CD8-positive, alpha-beta memory T cell (primary cell): ENCODE measurements around the gene UBFD1. TPM values are rescaled to one million over a fixed set of nuclear protein-coding genes. Genes with fewer than 3 reads are reported as not detected.
A peak's percentile ranks its signal among the peaks of the same experiment; 100 is the strongest.
"Not testable (repeated sequence)": the region's sequence is repeated elsewhere in the genome, so short reads cannot be mapped to it uniquely, and the experiment has no call there.

Source experiments
- CTCF ChIA-PET: fragments of 350-600 bp; sonication (Branson Sonifier 250); formaldehyde crosslinking; loops from one replicate; lab custom pipeline; 2021; ENCODE audit warnings: antibody characterized with exemption; lab: Charles Lee
- POLR2A ChIA-PET: fragments of 350-600 bp; sonication (Branson Sonifier 250); formaldehyde crosslinking; loops from one replicate; lab custom pipeline; 2021; ENCODE audit warnings: antibody characterized with exemption; lab: Charles Lee
- DNase-seq, 5 donors: peaks; one replicate each; pipeline versions ENCODE4 v3.0.0 to v3.0.0-alpha.2; 2020 to 2022; ENCODE audit warnings: mixed read lengths in 1 of 5
- H3K27ac ChIP-seq: one replicate; pipeline ENCODE4 v1.7.0; 2013; ENCODE audit warnings: low read depth, mild to moderate bottlenecking, low read length, moderate library complexity
- H3K27me3 ChIP-seq: 2 replicates; pipeline ENCODE4 v1.7.0; 2013; ENCODE audit warnings: low read length, mild to moderate bottlenecking; ENCODE audit not compliant: insufficient read depth, poor library complexity, severe bottlenecking
- H3K36me3 ChIP-seq: 2 replicates; pipeline ENCODE4 v1.7.0; 2013; ENCODE audit warnings: mild to moderate bottlenecking, low read length, moderate library complexity; ENCODE audit not compliant: insufficient read depth
- H3K4me1 ChIP-seq: 2 replicates; pipeline ENCODE4 v1.7.0; 2013; ENCODE audit warnings: mild to moderate bottlenecking, low read length, moderate library complexity; ENCODE audit not compliant: insufficient read depth
- H3K4me3 ChIP-seq: 2 replicates; pipeline ENCODE4 v1.7.0; 2013; ENCODE audit warnings: mild to moderate bottlenecking, low read length
- H3K9me3 ChIP-seq: 2 replicates; pipeline ENCODE4 v1.7.0; 2013; ENCODE audit warnings: mild to moderate bottlenecking, low read length
- H3K27ac Mint-ChIP-seq, 8 donors: one replicate each; pipeline ENCODE4 v1.8.0; 2020 to 2021; ENCODE audit warnings: mixed read lengths in 8 of 8, mild to moderate bottlenecking in 6 of 8, inconsistent platforms in 3 of 8, moderate library complexity in 3 of 8
- H3K27me3 Mint-ChIP-seq, 2 donors: one replicate each; pipeline ENCODE4 v1.8.0; 2020 to 2021; ENCODE audit warnings: mixed read lengths in 2 of 2, mild to moderate bottlenecking in 1 of 2, moderate library complexity in 1 of 2
- H3K36me3 Mint-ChIP-seq, 3 donors: one replicate each; pipeline ENCODE4 v1.8.0; 2020 to 2021; ENCODE audit warnings: mixed read lengths in 3 of 3, inconsistent platforms in 1 of 3, mild to moderate bottlenecking in 1 of 3
- H3K4me1 Mint-ChIP-seq, 3 donors: one replicate each; pipeline ENCODE4 v1.8.0; 2020 to 2021; ENCODE audit warnings: mixed read lengths in 3 of 3, inconsistent platforms in 1 of 3, mild to moderate bottlenecking in 1 of 3
- H3K4me3 Mint-ChIP-seq, 7 donors: one replicate each; pipeline ENCODE4 v1.8.0; 2020 to 2021; ENCODE audit warnings: mixed read lengths in 7 of 7, mild to moderate bottlenecking in 6 of 7, moderate library complexity in 4 of 7, inconsistent platforms in 2 of 7
- H3K9me3 Mint-ChIP-seq, 5 donors: one replicate each; pipeline ENCODE4 v1.8.0; 2020 to 2022; ENCODE audit warnings: mixed read lengths in 5 of 5, mild to moderate bottlenecking in 3 of 5, moderate library complexity in 2 of 5, inconsistent platforms in 1 of 5
- polyA plus RNA-seq: library from polyadenylated mRNA; unstranded; fragments of 300-500 nt; fragmentation: Illumina TruSeq; gene quantifications from one replicate; pipeline ENCODE4 v1.2.3, GENCODE V29; 2021
- total RNA-seq, 2 experiments: library from RNA; stranded (reverse); gene quantifications; one replicate each; pipeline ENCODE4 v1.2.3, GENCODE V29; 2021

UBFD1 gene
- total and polyA plus RNA-seq, 3 experiments from 2014 or later: 12.8 to 60.1 (median 58.5) TPM

- H3K27ac ChIP-seq, H3K27ac Mint-ChIP-seq, H3K4me3 ChIP-seq, H3K9me3 ChIP-seq, H3K27me3 Mint-ChIP-seq, H3K27me3 ChIP-seq, DNase-seq, H3K4me1 ChIP-seq, H3K36me3 ChIP-seq, H3K4me3 Mint-ChIP-seq, H3K4me1 Mint-ChIP-seq, POLR2A ChIA-PET, H3K9me3 Mint-ChIP-seq: not testable (repeated sequence)
- CTCF ChIA-PET: interaction anchor here (0.6 to 1.4 kb wide), 5 partner anchors 14 to 66 kb away, joined by 3 to 4 read pairs (median 3); no protein-coding TSS in a partner anchor
- H3K36me3 Mint-ChIP-seq: peaks cover 0 to 73% (median 3%) of the 10 kb centered on the region in 3 donors
These were observed 16.7 kb upstream of the UBFD1 start for GRCh38 chr16:23540817-23541178.

GRCh38 chr16:23544436-23544835 lies 13.1 kb upstream of the UBFD1 start:
- Histone ChIP-seq H3K36me3 (peaks cover 18% of the 10 kb centered on the region), H3K9me3 (no peaks in the 10 kb centered on the region), H3K27ac (no peak overlapping the region), H3K4me3 (no peak overlapping the region), H3K27me3 (no peaks in the 10 kb centered on the region), H3K4me1 (no peaks in the 10 kb centered on the region)
- H3K4me1 Mint-ChIP-seq: no peaks in the 10 kb centered on the region
- ChIA-PET CTCF (interaction anchor here (1.8 kb wide), 1 partner anchor 10 kb away, joined by 5 read pairs; no protein-coding TSS in a partner anchor), POLR2A (no interaction called here)
- H3K27ac Mint-ChIP-seq: no peak overlapping the region
- H3K27me3 Mint-ChIP-seq: no peaks in the 10 kb centered on the region
- H3K36me3 Mint-ChIP-seq: peaks cover 4 to 76% (median 8%) of the 10 kb centered on the region in 3 donors
- H3K9me3 Mint-ChIP-seq: no peaks in the 10 kb centered on the region
- no peak for DNase-seq
- H3K4me3 Mint-ChIP-seq: no peak overlapping the region

- H3K27ac ChIP-seq: no peak overlapping the region
- H3K27ac Mint-ChIP-seq: peak overlapping the region in 1 of 8 donors; percentile 46
- ChIA-PET POLR2A (interaction anchor here (0.6 kb wide), 1 partner anchor 67 kb away, joined by 3 read pairs; no protein-coding TSS in a partner anchor), CTCF (interaction anchor here (0.7 kb wide), 2 partner anchors 420 to 1978 kb away, joined by 3 read pairs; no protein-coding TSS in a partner anchor)
- no peak overlapping the region for H3K4me3 ChIP-seq
- H3K27me3 Mint-ChIP-seq: no peaks in the 10 kb centered on the region
- H3K4me3 Mint-ChIP-seq: no peak overlapping the region
- peaks cover 0 to 4% (median 3%) of the 10 kb centered on the region in 3 donors for H3K4me1 Mint-ChIP-seq
- H3K9me3 Mint-ChIP-seq: no peaks in the 10 kb centered on the region
- DNase-seq: no peak
- no peaks in the 10 kb centered on the region for H3K4me1 ChIP-seq
- no peaks in the 10 kb centered on the region for H3K9me3 ChIP-seq
- H3K36me3 Mint-ChIP-seq: peaks cover 4 to 74% (median 13%) of the 10 kb centered on the region in 3 donors
- peaks cover 22% of the 10 kb centered on the region for H3K36me3 ChIP-seq
- H3K27me3 ChIP-seq: no peaks in the 10 kb centered on the region
These were observed 7.6 kb upstream of the UBFD1 start for GRCh38 chr16:23549938-23550337.

GRCh38 chr16:23552161-23552560 lies 5.4 kb upstream of the UBFD1 start:
- Histone ChIP-seq H3K27me3 (no peaks in the 10 kb centered on the region), H3K27ac (no peak overlapping the region), H3K9me3 (no peaks in the 10 kb centered on the region), H3K36me3 (peaks cover 17% of the 10 kb centered on the region), H3K4me3 (no peak overlapping the region), H3K4me1 (peaks cover 11% of the 10 kb centered on the region)
- no peak overlapping the region for H3K4me3 Mint-ChIP-seq
- no peaks in the 10 kb centered on the region for H3K27me3 Mint-ChIP-seq
- H3K4me1 Mint-ChIP-seq: peaks cover 8 to 20% (median 17%) of the 10 kb centered on the region in 3 donors
- peaks cover 1 to 56% (median 8%) of the 10 kb centered on the region in 3 donors for H3K36me3 Mint-ChIP-seq
- no peaks in the 10 kb centered on the region for H3K9me3 Mint-ChIP-seq
- H3K27ac Mint-ChIP-seq: no peak overlapping the region
- CTCF ChIA-PET: no interaction called here
- POLR2A ChIA-PET: no interaction called here
- DNase-seq: peak in 1 of 5 donors; percentile 8

GRCh38 chr16:23554536-23554935 lies 3.0 kb upstream of the UBFD1 start:
- ChIA-PET CTCF (interaction anchor here (1.1 to 1.2 kb wide), 2 partner anchors 13 to 119 kb away, joined by 3 to 4 read pairs; no protein-coding TSS in a partner anchor), POLR2A (interaction anchor here (0.5 kb wide), 1 partner anchor 67 kb away, joined by 3 read pairs; no protein-coding TSS in a partner anchor)
- Histone ChIP-seq H3K9me3 (no peaks in the 10 kb centered on the region), H3K36me3 (peaks cover 15% of the 10 kb centered on the region), H3K4me3 (no peak overlapping the region), H3K27me3 (no peaks in the 10 kb centered on the region), H3K4me1 (peaks cover 26% of the 10 kb centered on the region), H3K27ac (no peak overlapping the region)
- DNase-seq: no peak
- Mint-ChIP-seq H3K9me3 (no peaks in the 10 kb centered on the region), H3K27ac (peak overlapping the region in 2 of 8 donors; percentile 27 to 72), H3K36me3 (peaks cover 0 to 49% (median 8%) of the 10 kb centered on the region in 3 donors), H3K27me3 (no peaks in the 10 kb centered on the region), H3K4me3 (peak overlapping the region in 1 of 7 donors; percentile 30), H3K4me1 (peaks cover 22 to 33% (median 27%) of the 10 kb centered on the region in 3 donors)

GRCh38 chr16:23557779-23558702 lies 514 bp downstream of the UBFD1 start:
- Histone ChIP-seq H3K9me3 (no peaks in the 10 kb centered on the region), H3K36me3 (peaks cover 22% of the 10 kb centered on the region), H3K4me3 (peak overlapping the region; percentile 97), H3K27ac (peak overlapping the region; percentile 92), H3K27me3 (no peaks in the 10 kb centered on the region), H3K4me1 (peaks cover 26% of the 10 kb centered on the region)
- POLR2A ChIA-PET: interaction anchor here (0.6 to 1.4 kb wide), 4 partner anchors 39 to 1459 kb away, joined by 3 to 4 read pairs (median 4); no protein-coding TSS in a partner anchor
- H3K36me3 Mint-ChIP-seq: peaks cover 0 to 56% (median 4%) of the 10 kb centered on the region in 3 donors
- CTCF ChIA-PET: interaction anchor here (0.6 to 1.5 kb wide), 8 partner anchors 13 to 83 kb away, joined by 3 to 5 read pairs (median 3); partner anchors contain the start of genes DCTN5 and PALB2
- H3K27me3 Mint-ChIP-seq: no peaks in the 10 kb centered on the region
- DNase-seq: peak in 2 of 5 donors; percentile 2 to 12
- H3K27ac Mint-ChIP-seq: peak overlapping the region; percentile 37 to 99 (median 94)
- peaks cover 30 to 54% (median 37%) of the 10 kb centered on the region in 3 donors for H3K4me1 Mint-ChIP-seq
- H3K4me3 Mint-ChIP-seq: peak overlapping the region; percentile 91 to 99 (median 94)
- H3K9me3 Mint-ChIP-seq: no peaks in the 10 kb centered on the region

- Histone ChIP-seq H3K4me1 (peaks cover 19% of the 10 kb centered on the region), H3K27me3 (no peaks in the 10 kb centered on the region), H3K4me3 (no peak overlapping the region), H3K9me3 (no peaks in the 10 kb centered on the region), H3K36me3 (peaks cover 42% of the 10 kb centered on the region), H3K27ac (no peak overlapping the region)
- peak overlapping the region in 1 of 7 donors; percentile 34 for H3K4me3 Mint-ChIP-seq
- peak overlapping the region in 1 of 8 donors; percentile 35 for H3K27ac Mint-ChIP-seq
- H3K27me3 Mint-ChIP-seq: no peaks in the 10 kb centered on the region
- POLR2A ChIA-PET: interaction anchor here (1.0 kb wide), 1 partner anchor 31 kb away, joined by 3 read pairs; no protein-coding TSS in a partner anchor
- peaks cover 23 to 42% (median 32%) of the 10 kb centered on the region in 3 donors for H3K4me1 Mint-ChIP-seq
- CTCF ChIA-PET: no interaction called here
- peaks cover 0 to 81% (median 19%) of the 10 kb centered on the region in 3 donors for H3K36me3 Mint-ChIP-seq
- H3K9me3 Mint-ChIP-seq: no peaks in the 10 kb centered on the region
- DNase-seq: no peak
These were observed 4.1 kb downstream of the UBFD1 start for GRCh38 chr16:23561586-23561985.
